ENCODE results near the gene EGF. TPM values are rescaled to one million over a fixed set of nuclear protein-coding genes. Genes with fewer than 3 reads are reported as not detected.
"Not testable (repeated sequence)": the region's sequence is repeated elsewhere in the genome, so short reads cannot be mapped to it uniquely, and the experiment has no call there.

The EGF gene
- total RNA-seq, 1 experiment from 2014 or later = 28.0 TPM

GRCh38 chr4:110022457-110022856, 109.8 kb downstream of the EGF start:
- Histone ChIP-seq H3K27me3 (replicated peaks) (no peaks in the 10 kb centered on the region), H3K4me1 (replicated peaks) (peaks cover 14% of the 10 kb centered on the region), H3K9me3 (replicated peaks) (no peaks in the 10 kb centered on the region), H3K4me3 (no peak overlapping the region), H3K36me3 (no peaks in the 10 kb centered on the region), H3K27ac (no peak overlapping the region)
- DNase-seq (ENCODE audit: low read depth in 1 of 2, low spot score in 2 of 2) = no peak

- H3K4me1 ChIP-seq (replicated peaks) = peaks cover 11% of the 10 kb centered on the region
- no peaks in the 10 kb centered on the region for H3K36me3 ChIP-seq
- no peak overlapping the region for H3K4me3 ChIP-seq
- no peak for DNase-seq (ENCODE audit: low read depth in 1 of 2, low spot score in 2 of 2)
- no peaks in the 10 kb centered on the region for H3K27me3 ChIP-seq (replicated peaks)
- no peak overlapping the region for H3K27ac ChIP-seq
- H3K9me3 ChIP-seq (replicated peaks) = no peaks in the 10 kb centered on the region
Observed at GRCh38 chr4:110025056-110025455, 112.4 kb downstream of the EGF start.

GRCh38 chr4:110025718-110026117, 113.0 kb downstream of the EGF start:
- peaks cover 5% of the 10 kb centered on the region for H3K4me1 ChIP-seq (replicated peaks)
- no peaks in the 10 kb centered on the region for H3K36me3 ChIP-seq
- no peak overlapping the region for H3K4me3 ChIP-seq
- DNase-seq (ENCODE audit: low read depth in 1 of 2, low spot score in 2 of 2) = no peak
- no peaks in the 10 kb centered on the region for H3K27me3 ChIP-seq (replicated peaks)
- no peaks in the 10 kb centered on the region for H3K9me3 ChIP-seq (replicated peaks)
- no peak overlapping the region for H3K27ac ChIP-seq

- Histone ChIP-seq H3K4me1 (replicated peaks) (no peaks in the 10 kb centered on the region), H3K9me3 (replicated peaks) (no peaks in the 10 kb centered on the region), H3K36me3 (no peaks in the 10 kb centered on the region), H3K27ac (no peak overlapping the region), H3K4me3 (no peak overlapping the region), H3K27me3 (replicated peaks) (no peaks in the 10 kb centered on the region)
- DNase-seq (ENCODE audit: low read depth in 1 of 2, low spot score in 2 of 2) = no peak
Observed at GRCh38 chr4:110032603-110033002, 119.9 kb downstream of the EGF start.

GRCh38 chr4:110033355-110034025, 120.8 kb downstream of the EGF start:
- Histone ChIP-seq H3K4me1 (replicated peaks) (no peaks in the 10 kb centered on the region), H3K9me3 (replicated peaks) (no peaks in the 10 kb centered on the region), H3K27ac (no peak overlapping the region), H3K4me3 (no peak overlapping the region), H3K27me3 (replicated peaks) (no peaks in the 10 kb centered on the region), H3K36me3 (no peaks in the 10 kb centered on the region)
- no peak for DNase-seq (ENCODE audit: low read depth in 1 of 2, low spot score in 2 of 2)

GRCh38 chr4:110034026-110034393, 121.3 kb downstream of the EGF start:
- Histone ChIP-seq H3K4me1 (replicated peaks) (no peaks in the 10 kb centered on the region), H3K9me3 (replicated peaks) (no peaks in the 10 kb centered on the region), H3K36me3 (no peaks in the 10 kb centered on the region), H3K27me3 (replicated peaks) (no peaks in the 10 kb centered on the region), H3K4me3 (no peak overlapping the region), H3K27ac (no peak overlapping the region)
- no peak for DNase-seq (ENCODE audit: low read depth in 1 of 2, low spot score in 2 of 2)

GRCh38 chr4:110039164-110039563, 126.5 kb downstream of the EGF start:
- H3K36me3 ChIP-seq; H3K27ac ChIP-seq; H3K4me1 ChIP-seq (replicated peaks); H3K9me3 ChIP-seq (replicated peaks); H3K4me3 ChIP-seq; H3K27me3 ChIP-seq (replicated peaks); DNase-seq (ENCODE audit: low read depth in 1 of 2, low spot score in 2 of 2): not testable (repeated sequence)

- Histone ChIP-seq H3K4me3 (no peak overlapping the region), H3K4me1 (replicated peaks) (no peaks in the 10 kb centered on the region), H3K27me3 (replicated peaks) (no peaks in the 10 kb centered on the region), H3K9me3 (replicated peaks) (no peaks in the 10 kb centered on the region), H3K36me3 (no peaks in the 10 kb centered on the region), H3K27ac (no peak overlapping the region)
- no peak for DNase-seq (ENCODE audit: low read depth in 1 of 2, low spot score in 2 of 2)
Observed at GRCh38 chr4:110041735-110042134, 129.1 kb downstream of the EGF start.

- Histone ChIP-seq H3K27ac (no peak overlapping the region), H3K36me3 (no peaks in the 10 kb centered on the region), H3K9me3 (replicated peaks) (no peaks in the 10 kb centered on the region), H3K4me3 (no peak overlapping the region), H3K4me1 (replicated peaks) (no peaks in the 10 kb centered on the region), H3K27me3 (replicated peaks) (no peaks in the 10 kb centered on the region)
- no peak for DNase-seq (ENCODE audit: low read depth in 1 of 2, low spot score in 2 of 2)
Observed at GRCh38 chr4:110042545-110043517, 130.1 kb downstream of the EGF start.

- Histone ChIP-seq H3K4me1 (replicated peaks) (no peaks in the 10 kb centered on the region), H3K4me3 (no peak overlapping the region), H3K36me3 (no peaks in the 10 kb centered on the region), H3K9me3 (replicated peaks) (no peaks in the 10 kb centered on the region), H3K27ac (no peak overlapping the region), H3K27me3 (replicated peaks) (no peaks in the 10 kb centered on the region)
- no peak for DNase-seq (ENCODE audit: low read depth in 1 of 2, low spot score in 2 of 2)
Observed at GRCh38 chr4:110046588-110047049, 133.9 kb downstream of the EGF start.

GRCh38 chr4:110049951-110050925, 137.6 kb downstream of the EGF start:
- Histone ChIP-seq H3K9me3 (replicated peaks) (no peaks in the 10 kb centered on the region), H3K27me3 (replicated peaks) (no peaks in the 10 kb centered on the region), H3K4me3 (no peak overlapping the region), H3K27ac (no peak overlapping the region), H3K36me3 (no peaks in the 10 kb centered on the region), H3K4me1 (replicated peaks) (peaks cover 3% of the 10 kb centered on the region)
- DNase-seq (ENCODE audit: low read depth in 1 of 2, low spot score in 2 of 2) = peak; percentile 26 to 47

GRCh38 chr4:110055158-110055768, 142.6 kb downstream of the EGF start:
- H3K4me3 ChIP-seq = no peak overlapping the region
- peak; percentile 47 to 56 for DNase-seq (ENCODE audit: low read depth in 1 of 2, low spot score in 2 of 2)
- no peaks in the 10 kb centered on the region for H3K27me3 ChIP-seq (replicated peaks)
- H3K36me3 ChIP-seq = no peaks in the 10 kb centered on the region
- H3K4me1 ChIP-seq (replicated peaks) = peaks cover 17% of the 10 kb centered on the region
- H3K27ac ChIP-seq = no peak overlapping the region
- H3K9me3 ChIP-seq (replicated peaks) = no peaks in the 10 kb centered on the region

GRCh38 chr4:110058677-110059076, 146.0 kb downstream of the EGF start:
- H3K36me3 ChIP-seq = no peaks in the 10 kb centered on the region
- peaks cover 17% of the 10 kb centered on the region for H3K4me1 ChIP-seq (replicated peaks)
- no peak for DNase-seq (ENCODE audit: low read depth in 1 of 2, low spot score in 2 of 2)
- no peak overlapping the region for H3K27ac ChIP-seq
- H3K9me3 ChIP-seq (replicated peaks) = no peaks in the 10 kb centered on the region
- no peak overlapping the region for H3K4me3 ChIP-seq
- no peaks in the 10 kb centered on the region for H3K27me3 ChIP-seq (replicated peaks)

Measured in SJSA1 (cell line).